ENCODE measurements around the gene CAMK4. TPM values are rescaled to one million over a fixed set of nuclear protein-coding genes. Genes with fewer than 3 reads are reported as not detected.

CAMK4 gene
- total and polyA plus RNA-seq, 2 experiments from 2014 or later, result 4.2 to 7.3 TPM

- no peak overlapping the region for H3K4me3 Mint-ChIP-seq
- Histone ChIP-seq H4K20me1 (replicated peaks; ENCODE audit: insufficient read depth) (no peaks in the 10 kb centered on the region), H3K9me2 (ENCODE audit: insufficient read depth) (no peaks in the 10 kb centered on the region), H3K4me2 (no peak overlapping the region), H3K79me2 (replicated peaks; ENCODE audit: insufficient read depth) (no peaks in the 10 kb centered on the region), H3F3A (replicated peaks; ENCODE audit: low read depth) (no peaks in the 10 kb centered on the region), H3K4me3 (no peak overlapping the region), H2AFZ (no peak overlapping the region), H3K27me3 (ENCODE audit: insufficient read depth) (no peaks in the 10 kb centered on the region), H3K4me1 (ENCODE audit: insufficient read depth) (peaks cover 28% of the 10 kb centered on the region), H3K27ac (ENCODE audit: low read depth) (no peak overlapping the region), H3K36me3 (ENCODE audit: insufficient read depth) (no peaks in the 10 kb centered on the region)
- H3K4me1 Mint-ChIP-seq, result peaks cover 20% of the 10 kb centered on the region
- TF ChIP-seq, protein P1, sequence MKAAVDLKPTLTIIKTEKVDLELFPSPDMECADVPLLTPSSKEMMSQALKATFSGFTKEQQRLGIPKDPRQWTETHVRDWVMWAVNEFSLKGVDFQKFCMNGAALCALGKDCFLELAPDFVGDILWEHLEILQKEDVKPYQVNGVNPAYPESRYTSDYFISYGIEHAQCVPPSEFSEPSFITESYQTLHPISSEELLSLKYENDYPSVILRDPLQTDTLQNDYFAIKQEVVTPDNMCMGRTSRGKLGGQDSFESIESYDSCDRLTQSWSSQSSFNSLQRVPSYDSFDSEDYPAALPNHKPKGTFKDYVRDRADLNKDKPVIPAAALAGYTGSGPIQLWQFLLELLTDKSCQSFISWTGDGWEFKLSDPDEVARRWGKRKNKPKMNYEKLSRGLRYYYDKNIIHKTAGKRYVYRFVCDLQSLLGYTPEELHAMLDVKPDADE (IDR thresholded peaks at IDR 0.05), result no peak
- TF ChIP-seq EZH2phosphoT487 (IDR thresholded peaks at IDR 0.05; ENCODE audit: unreplicated experiment) (no peak), POLR2AphosphoS5 (IDR thresholded peaks at IDR 0.05; ENCODE audit: low read depth) (no peak), JUNB (IDR thresholded peaks at IDR 0.05; ENCODE audit: unreplicated experiment) (no peak), CREB1 (CRISPR knock-in tag; IDR thresholded peaks at IDR 0.05; ENCODE audit: low read depth) (no peak), EZH2 (IDR thresholded peaks at IDR 0.05; ENCODE audit: low read depth, unreplicated experiment) (no peak), ZNF462 (CRISPR knock-in tag; IDR thresholded peaks at IDR 0.05) (0 out of 2 replicates have a peak, but pooled peaks have one; percentile 12), REST (IDR thresholded peaks at IDR 0.05; ENCODE audit: unreplicated experiment) (no peak), ZNF114 (CRISPR knock-in tag; IDR thresholded peaks at IDR 0.05) (no peak), NANOG (IDR thresholded peaks at IDR 0.05; ENCODE audit: borderline replicate concordance) (no peak), ZNF331 (CRISPR knock-in tag; IDR thresholded peaks at IDR 0.05; ENCODE audit: low read depth) (no peak), STAT1 (IDR thresholded peaks at IDR 0.05; ENCODE audit: unreplicated experiment) (no peak)
- TF ChIP-seq, protein P2, sequence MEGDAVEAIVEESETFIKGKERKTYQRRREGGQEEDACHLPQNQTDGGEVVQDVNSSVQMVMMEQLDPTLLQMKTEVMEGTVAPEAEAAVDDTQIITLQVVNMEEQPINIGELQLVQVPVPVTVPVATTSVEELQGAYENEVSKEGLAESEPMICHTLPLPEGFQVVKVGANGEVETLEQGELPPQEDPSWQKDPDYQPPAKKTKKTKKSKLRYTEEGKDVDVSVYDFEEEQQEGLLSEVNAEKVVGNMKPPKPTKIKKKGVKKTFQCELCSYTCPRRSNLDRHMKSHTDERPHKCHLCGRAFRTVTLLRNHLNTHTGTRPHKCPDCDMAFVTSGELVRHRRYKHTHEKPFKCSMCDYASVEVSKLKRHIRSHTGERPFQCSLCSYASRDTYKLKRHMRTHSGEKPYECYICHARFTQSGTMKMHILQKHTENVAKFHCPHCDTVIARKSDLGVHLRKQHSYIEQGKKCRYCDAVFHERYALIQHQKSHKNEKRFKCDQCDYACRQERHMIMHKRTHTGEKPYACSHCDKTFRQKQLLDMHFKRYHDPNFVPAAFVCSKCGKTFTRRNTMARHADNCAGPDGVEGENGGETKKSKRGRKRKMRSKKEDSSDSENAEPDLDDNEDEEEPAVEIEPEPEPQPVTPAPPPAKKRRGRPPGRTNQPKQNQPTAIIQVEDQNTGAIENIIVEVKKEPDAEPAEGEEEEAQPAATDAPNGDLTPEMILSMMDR (conservative IDR thresholded peaks at IDR 0.05; ENCODE audit: low read depth in 2 of 2), result peak in 1 of 2 experiments; percentile 17; a peak in 2 of 4 replicates
- H3K27me3 Mint-ChIP-seq (ENCODE audit: insufficient read depth, low read depth, poor library complexity), result peaks cover 2% of the 10 kb centered on the region
- H3K27ac Mint-ChIP-seq, result peak overlapping the region; percentile 53; the same call in 1 of the 2 replicates
- H3K9me3 Mint-ChIP-seq, result peaks cover 3% of the 10 kb centered on the region; the same call in 1 of the 3 replicates
- ATAC-seq, result no peak
- H3K36me3 Mint-ChIP-seq (ENCODE audit: low read depth), result peaks cover 3% of the 10 kb centered on the region; the same call in 1 of the 3 replicates
- peak; percentile 16 for DNase-seq (ENCODE audit: low spot score)
Measured at GRCh38 chr5:111463311-111463710, 239.1 kb downstream of the CAMK4 start.
